SU-DHL-6 (cell line): Measurements from ENCODE around the gene DNAJB2.

Source experiments
- EZH2phosphoT487 ChIP-seq: fragments of 200-600 bp; sonication (generic), shearing (Covaris generic); conservative IDR thresholded peaks from 2 replicates; pipeline ENCODE4 v1.6.1; 2018; ENCODE audit warnings: mild to moderate bottlenecking, antibody characterized with exemption, low read length, moderate library complexity, mixed read lengths
- TF ChIP-seq, protein P1 (sequence below): fragments of 200-600 bp; sonication (generic); IDR thresholded peaks from one replicate; pipeline ENCODE4 v1.5.1; 2017; ENCODE audit warnings: antibody characterized with exemption, mild to moderate bottlenecking, low read length, moderate library complexity; ENCODE audit not compliant: insufficient read depth, poor library complexity, severe bottlenecking

DNA sequence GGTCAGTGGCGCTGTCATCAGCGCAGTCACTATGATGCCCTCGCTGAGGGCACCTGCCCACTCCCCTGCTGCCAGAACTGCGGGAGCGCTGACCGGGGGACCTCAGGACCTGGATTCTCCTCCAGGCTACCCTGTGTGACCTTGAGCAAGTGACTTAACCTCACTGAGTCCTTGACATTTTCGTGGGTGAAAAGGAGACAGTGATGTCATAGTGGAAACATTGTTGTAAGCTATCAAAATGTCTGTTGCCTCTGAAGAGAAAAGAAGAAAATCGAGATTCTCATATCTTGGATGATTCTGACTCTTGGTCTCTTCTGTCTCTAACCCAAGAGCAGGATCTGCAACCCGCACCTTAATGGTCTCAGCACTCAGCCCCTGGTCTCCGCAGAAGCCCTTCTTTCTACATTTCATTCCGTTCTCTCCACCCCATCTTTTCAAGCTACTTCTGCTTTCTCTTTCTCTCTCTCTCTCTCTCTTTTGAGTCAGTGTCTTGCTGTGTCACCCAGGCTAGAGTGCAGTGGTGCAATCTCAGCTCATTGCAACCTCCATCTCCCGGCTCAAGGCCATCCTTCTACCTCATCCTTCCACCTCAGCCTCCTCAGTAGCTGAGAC is 24.5 kb upstream of the DNAJB2 start:
- TF ChIP-seq, protein P1, sequence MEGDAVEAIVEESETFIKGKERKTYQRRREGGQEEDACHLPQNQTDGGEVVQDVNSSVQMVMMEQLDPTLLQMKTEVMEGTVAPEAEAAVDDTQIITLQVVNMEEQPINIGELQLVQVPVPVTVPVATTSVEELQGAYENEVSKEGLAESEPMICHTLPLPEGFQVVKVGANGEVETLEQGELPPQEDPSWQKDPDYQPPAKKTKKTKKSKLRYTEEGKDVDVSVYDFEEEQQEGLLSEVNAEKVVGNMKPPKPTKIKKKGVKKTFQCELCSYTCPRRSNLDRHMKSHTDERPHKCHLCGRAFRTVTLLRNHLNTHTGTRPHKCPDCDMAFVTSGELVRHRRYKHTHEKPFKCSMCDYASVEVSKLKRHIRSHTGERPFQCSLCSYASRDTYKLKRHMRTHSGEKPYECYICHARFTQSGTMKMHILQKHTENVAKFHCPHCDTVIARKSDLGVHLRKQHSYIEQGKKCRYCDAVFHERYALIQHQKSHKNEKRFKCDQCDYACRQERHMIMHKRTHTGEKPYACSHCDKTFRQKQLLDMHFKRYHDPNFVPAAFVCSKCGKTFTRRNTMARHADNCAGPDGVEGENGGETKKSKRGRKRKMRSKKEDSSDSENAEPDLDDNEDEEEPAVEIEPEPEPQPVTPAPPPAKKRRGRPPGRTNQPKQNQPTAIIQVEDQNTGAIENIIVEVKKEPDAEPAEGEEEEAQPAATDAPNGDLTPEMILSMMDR: no peak
- no peak for TF ChIP-seq EZH2phosphoT487
